ENCODE results near the gene ZNF580. TPM values are rescaled to one million over a fixed set of nuclear protein-coding genes. Genes with fewer than 3 reads are reported as not detected.

Gene ZNF580
- total and polyA plus RNA-seq, 9 of the 15 experiments (the other 6 are each of a cell fraction or from before 2014, with no cell fraction given), result 2.3 to 47.4 (median 6.0) TPM

- peak in 2 of 3 experiments; percentile 19 to 92; a peak in 3 of 6 replicates for TF ChIP-seq ZBTB11 (CRISPR knock-in tag; IDR thresholded peaks at IDR 0.05)
- no peak for TF ChIP-seq GTF2A2 (tag; IDR thresholded peaks at IDR 0.05)
- TF ChIP-seq, protein P1, sequence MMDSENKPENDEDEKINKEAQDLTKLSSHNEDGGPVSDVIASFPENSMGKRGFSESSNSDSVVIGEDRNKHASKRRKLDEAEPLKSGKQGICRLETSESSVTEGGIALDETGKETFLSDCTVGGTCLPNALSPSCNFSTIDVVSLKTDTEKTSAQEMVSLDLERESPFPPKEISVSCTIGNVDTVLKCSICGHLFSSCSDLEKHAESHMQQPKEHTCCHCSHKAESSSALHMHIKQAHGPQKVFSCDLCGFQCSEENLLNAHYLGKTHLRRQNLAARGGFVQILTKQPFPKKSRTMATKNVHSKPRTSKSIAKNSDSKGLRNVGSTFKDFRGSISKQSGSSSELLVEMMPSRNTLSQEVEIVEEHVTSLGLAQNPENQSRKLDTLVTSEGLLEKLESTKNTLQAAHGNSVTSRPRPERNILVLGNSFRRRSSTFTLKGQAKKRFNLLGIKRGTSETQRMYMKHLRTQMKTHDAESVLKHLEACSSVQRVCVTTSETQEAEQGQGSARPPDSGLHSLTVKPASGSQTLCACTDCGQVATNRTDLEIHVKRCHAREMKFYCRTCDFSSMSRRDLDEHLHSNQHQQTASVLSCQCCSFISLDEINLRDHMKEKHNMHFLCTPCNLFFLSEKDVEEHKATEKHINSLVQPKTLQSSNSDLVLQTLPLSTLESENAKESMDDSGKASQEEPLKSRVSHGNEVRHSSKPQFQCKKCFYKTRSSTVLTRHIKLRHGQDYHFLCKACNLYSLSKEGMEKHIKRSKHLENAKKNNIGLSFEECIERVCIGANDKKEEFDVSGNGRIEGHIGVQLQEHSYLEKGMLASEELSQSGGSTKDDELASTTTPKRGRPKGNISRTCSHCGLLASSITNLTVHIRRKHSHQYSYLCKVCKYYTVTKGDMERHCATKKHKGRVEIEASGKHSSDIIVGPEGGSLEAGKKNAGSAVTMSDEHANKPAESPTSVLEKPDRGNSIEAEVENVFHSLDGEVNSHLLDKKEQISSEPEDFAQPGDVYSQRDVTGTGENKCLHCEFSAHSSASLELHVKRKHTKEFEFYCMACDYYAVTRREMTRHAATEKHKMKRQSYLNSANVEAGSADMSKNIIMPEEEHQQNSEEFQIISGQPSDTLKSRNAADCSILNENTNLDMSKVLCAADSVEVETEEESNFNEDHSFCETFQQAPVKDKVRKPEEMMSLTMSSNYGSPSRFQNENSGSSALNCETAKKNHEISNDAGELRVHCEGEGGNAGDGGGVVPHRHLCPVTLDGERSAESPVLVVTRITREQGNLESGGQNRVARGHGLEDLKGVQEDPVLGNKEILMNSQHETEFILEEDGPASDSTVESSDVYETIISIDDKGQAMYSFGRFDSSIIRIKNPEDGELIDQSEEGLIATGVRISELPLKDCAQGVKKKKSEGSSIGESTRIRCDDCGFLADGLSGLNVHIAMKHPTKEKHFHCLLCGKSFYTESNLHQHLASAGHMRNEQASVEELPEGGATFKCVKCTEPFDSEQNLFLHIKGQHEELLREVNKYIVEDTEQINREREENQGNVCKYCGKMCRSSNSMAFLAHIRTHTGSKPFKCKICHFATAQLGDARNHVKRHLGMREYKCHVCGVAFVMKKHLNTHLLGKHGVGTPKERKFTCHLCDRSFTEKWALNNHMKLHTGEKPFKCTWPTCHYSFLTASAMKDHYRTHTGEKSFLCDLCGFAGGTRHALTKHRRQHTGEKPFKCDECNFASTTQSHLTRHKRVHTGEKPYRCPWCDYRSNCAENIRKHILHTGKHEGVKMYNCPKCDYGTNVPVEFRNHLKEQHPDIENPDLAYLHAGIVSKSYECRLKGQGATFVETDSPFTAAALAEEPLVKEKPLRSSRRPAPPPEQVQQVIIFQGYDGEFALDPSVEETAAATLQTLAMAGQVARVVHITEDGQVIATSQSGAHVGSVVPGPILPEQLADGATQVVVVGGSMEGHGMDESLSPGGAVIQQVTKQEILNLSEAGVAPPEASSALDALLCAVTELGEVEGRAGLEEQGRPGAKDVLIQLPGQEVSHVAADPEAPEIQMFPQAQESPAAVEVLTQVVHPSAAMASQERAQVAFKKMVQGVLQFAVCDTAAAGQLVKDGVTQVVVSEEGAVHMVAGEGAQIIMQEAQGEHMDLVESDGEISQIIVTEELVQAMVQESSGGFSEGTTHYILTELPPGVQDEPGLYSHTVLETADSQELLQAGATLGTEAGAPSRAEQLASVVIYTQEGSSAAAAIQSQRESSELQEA (IDR thresholded peaks at IDR 0.05; ENCODE audit: low read depth), result peak; percentile 86
- TF ChIP-seq, protein P2, sequence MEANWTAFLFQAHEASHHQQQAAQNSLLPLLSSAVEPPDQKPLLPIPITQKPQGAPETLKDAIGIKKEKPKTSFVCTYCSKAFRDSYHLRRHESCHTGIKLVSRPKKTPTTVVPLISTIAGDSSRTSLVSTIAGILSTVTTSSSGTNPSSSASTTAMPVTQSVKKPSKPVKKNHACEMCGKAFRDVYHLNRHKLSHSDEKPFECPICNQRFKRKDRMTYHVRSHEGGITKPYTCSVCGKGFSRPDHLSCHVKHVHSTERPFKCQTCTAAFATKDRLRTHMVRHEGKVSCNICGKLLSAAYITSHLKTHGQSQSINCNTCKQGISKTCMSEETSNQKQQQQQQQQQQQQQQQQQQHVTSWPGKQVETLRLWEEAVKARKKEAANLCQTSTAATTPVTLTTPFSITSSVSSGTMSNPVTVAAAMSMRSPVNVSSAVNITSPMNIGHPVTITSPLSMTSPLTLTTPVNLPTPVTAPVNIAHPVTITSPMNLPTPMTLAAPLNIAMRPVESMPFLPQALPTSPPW (CRISPR knock-in tag; IDR thresholded peaks at IDR 0.05), result peak; percentile 97
- no peak for TF ChIP-seq BRD4 (IDR thresholded peaks at IDR 0.05)
- no peak for TF ChIP-seq FOXA3 (CRISPR knock-in tag; conservative IDR thresholded peaks at IDR 0.05 in 1 of 2, IDR thresholded peaks at IDR 0.05 in 1 of 2)
- no peak for TF ChIP-seq RNF2 (IDR thresholded peaks at IDR 0.05)
- peak; percentile 94 for TF ChIP-seq ELF1 (tag; IDR thresholded peaks at IDR 0.05)
- peak; percentile 81 for TF ChIP-seq MEIS2 (IDR thresholded peaks at IDR 0.05; ENCODE audit: partially characterized antibody)
- TF ChIP-seq ZBTB12 (CRISPR knock-in tag; IDR thresholded peaks at IDR 0.05), result no peak
- TF ChIP-seq CEBPB (tag; IDR thresholded peaks at IDR 0.05), result no peak
- no peak; the same call in 1 of the 2 replicates for TF ChIP-seq EP400 (IDR thresholded peaks at IDR 0.05)
- peak; percentile 77 for TF ChIP-seq POLR2G (IDR thresholded peaks at IDR 0.05; ENCODE audit: low read depth, low read length)
- no peak for TF ChIP-seq U2AF2 (optimal IDR thresholded peaks at IDR 0.05; ENCODE audit: low read depth, low read length)
Measured at GRCh38 chr19:55605207-55605636, 35.6 kb upstream of the ZNF580 start (continued).
